HCT116 (cell line): ENCODE results near the gene POTEJ.
"Not testable (repeated sequence)": the region's sequence is repeated elsewhere in the genome, so short reads cannot be mapped to it uniquely, and the experiment has no call there.

Experiments used
- CBX3 ChIP-seq: IDR thresholded peaks from 2 replicates; pipeline ENCODE4 v1.6.1; 2012; ENCODE audit warnings: low read depth
- EGR1 ChIP-seq: IDR thresholded peaks from 2 replicates; pipeline ENCODE4 v1.6.1; 2012; ENCODE audit warnings: low read depth
- EZH2 ChIP-seq: fragments of 200-600 bp; sonication (generic); IDR thresholded peaks from 2 replicates; pipeline ENCODE4 v1.6.1; 2017; ENCODE audit warnings: antibody characterized with exemption, mixed run types
- EZH2phosphoT487 ChIP-seq: fragments of 200-600 bp; IDR thresholded peaks from 2 replicates; pipeline ENCODE4 v1.6.1; 2018; ENCODE audit warnings: antibody characterized with exemption, borderline replicate concordance
- JUND ChIP-seq: IDR thresholded peaks from 2 replicates; pipeline ENCODE4 v1.6.1; 2012
- POLR2A ChIP-seq: IDR thresholded peaks from 2 replicates; pipeline ENCODE4 v1.7.0; 2011; ENCODE audit warnings: borderline replicate concordance; ENCODE audit not compliant: insufficient read depth, insufficient read length; ENCODE audit errors: extremely low read depth
- POLR2AphosphoS5 ChIP-seq: IDR thresholded peaks from 2 replicates; pipeline ENCODE4 v1.6.1; 2011; ENCODE audit warnings: mild to moderate bottlenecking, low read depth, low read length, moderate library complexity
- SIN3A ChIP-seq: IDR thresholded peaks from 2 replicates; pipeline ENCODE4 v1.6.1; 2012; ENCODE audit warnings: low read depth
- TCF7L2 ChIP-seq: IDR thresholded peaks from 2 replicates; pipeline ENCODE4 v1.7.0; 2011; ENCODE audit warnings: borderline replicate concordance, inconsistent platforms; ENCODE audit not compliant: insufficient read depth, insufficient read length; ENCODE audit errors: extremely low read depth
- TF ChIP-seq, protein P1 (sequence below), 3 experiments: fragments of 200-600 bp in 1 of 3; sonication (generic) in 1 of 3; IDR thresholded peaks in 2 of 3; conservative IDR thresholded peaks in 1 of 3; 2 replicates each; pipeline ENCODE4 v1.5.1; 2012 to 2017; ENCODE audit warnings: low read depth in 2 of 3, low read length in 2 of 3, antibody characterized with exemption in 1 of 3, borderline replicate concordance in 1 of 3, control low read depth in 1 of 3, mild to moderate bottlenecking in 1 of 3, mixed read lengths in 1 of 3, mixed run types in 1 of 3, moderate library complexity in 1 of 3; ENCODE audit not compliant: insufficient read depth in 1 of 3
- TF ChIP-seq, protein P2 (sequence below): IDR thresholded peaks from 2 replicates; pipeline ENCODE4 v1.6.1; 2012; ENCODE audit warnings: low read depth
- TF ChIP-seq, protein P3 (sequence below): IDR thresholded peaks from 2 replicates; pipeline ENCODE4 v1.6.1; 2011; ENCODE audit warnings: mild to moderate bottlenecking, low read length, moderate library complexity; ENCODE audit not compliant: insufficient replicate concordance; ENCODE audit errors: extremely low read depth

DNA sequence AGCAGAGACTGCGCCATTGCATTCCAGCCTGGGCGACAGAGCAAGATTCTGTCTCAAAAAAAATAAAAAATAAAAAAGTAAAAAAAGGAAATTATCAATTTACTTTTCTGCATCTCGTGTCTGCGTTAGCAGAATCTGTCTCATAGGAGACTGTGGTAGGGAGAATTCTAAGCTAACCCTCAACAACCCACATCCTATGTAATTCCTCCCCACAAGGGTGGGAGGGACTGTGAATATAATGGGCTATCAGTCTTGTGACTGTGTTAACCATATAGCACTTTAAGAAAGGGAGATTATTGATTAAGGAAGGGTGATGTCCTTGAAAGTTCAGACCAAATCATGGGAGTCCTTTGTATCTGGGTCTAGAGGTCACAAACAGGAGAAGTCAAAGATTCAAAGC, 45.1 kb upstream of the POTEJ start:
- not testable (repeated sequence) for TF ChIP-seq EZH2, CBX3, POLR2A, POLR2AphosphoS5, JUND, EZH2phosphoT487, TCF7L2, SIN3A, EGR1
- TF ChIP-seq, protein P1, sequence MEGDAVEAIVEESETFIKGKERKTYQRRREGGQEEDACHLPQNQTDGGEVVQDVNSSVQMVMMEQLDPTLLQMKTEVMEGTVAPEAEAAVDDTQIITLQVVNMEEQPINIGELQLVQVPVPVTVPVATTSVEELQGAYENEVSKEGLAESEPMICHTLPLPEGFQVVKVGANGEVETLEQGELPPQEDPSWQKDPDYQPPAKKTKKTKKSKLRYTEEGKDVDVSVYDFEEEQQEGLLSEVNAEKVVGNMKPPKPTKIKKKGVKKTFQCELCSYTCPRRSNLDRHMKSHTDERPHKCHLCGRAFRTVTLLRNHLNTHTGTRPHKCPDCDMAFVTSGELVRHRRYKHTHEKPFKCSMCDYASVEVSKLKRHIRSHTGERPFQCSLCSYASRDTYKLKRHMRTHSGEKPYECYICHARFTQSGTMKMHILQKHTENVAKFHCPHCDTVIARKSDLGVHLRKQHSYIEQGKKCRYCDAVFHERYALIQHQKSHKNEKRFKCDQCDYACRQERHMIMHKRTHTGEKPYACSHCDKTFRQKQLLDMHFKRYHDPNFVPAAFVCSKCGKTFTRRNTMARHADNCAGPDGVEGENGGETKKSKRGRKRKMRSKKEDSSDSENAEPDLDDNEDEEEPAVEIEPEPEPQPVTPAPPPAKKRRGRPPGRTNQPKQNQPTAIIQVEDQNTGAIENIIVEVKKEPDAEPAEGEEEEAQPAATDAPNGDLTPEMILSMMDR (IDR thresholded peaks at IDR 0.05 in 2 of 3, conservative IDR thresholded peaks at IDR 0.05 in 1 of 3; ENCODE audit: borderline replicate concordance in 1 of 3, insufficient read depth in 1 of 3, low read depth in 2 of 3, low read length in 2 of 3) = not testable (repeated sequence)
- TF ChIP-seq, protein P2, sequence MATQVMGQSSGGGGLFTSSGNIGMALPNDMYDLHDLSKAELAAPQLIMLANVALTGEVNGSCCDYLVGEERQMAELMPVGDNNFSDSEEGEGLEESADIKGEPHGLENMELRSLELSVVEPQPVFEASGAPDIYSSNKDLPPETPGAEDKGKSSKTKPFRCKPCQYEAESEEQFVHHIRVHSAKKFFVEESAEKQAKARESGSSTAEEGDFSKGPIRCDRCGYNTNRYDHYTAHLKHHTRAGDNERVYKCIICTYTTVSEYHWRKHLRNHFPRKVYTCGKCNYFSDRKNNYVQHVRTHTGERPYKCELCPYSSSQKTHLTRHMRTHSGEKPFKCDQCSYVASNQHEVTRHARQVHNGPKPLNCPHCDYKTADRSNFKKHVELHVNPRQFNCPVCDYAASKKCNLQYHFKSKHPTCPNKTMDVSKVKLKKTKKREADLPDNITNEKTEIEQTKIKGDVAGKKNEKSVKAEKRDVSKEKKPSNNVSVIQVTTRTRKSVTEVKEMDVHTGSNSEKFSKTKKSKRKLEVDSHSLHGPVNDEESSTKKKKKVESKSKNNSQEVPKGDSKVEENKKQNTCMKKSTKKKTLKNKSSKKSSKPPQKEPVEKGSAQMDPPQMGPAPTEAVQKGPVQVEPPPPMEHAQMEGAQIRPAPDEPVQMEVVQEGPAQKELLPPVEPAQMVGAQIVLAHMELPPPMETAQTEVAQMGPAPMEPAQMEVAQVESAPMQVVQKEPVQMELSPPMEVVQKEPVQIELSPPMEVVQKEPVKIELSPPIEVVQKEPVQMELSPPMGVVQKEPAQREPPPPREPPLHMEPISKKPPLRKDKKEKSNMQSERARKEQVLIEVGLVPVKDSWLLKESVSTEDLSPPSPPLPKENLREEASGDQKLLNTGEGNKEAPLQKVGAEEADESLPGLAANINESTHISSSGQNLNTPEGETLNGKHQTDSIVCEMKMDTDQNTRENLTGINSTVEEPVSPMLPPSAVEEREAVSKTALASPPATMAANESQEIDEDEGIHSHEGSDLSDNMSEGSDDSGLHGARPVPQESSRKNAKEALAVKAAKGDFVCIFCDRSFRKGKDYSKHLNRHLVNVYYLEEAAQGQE = not testable (repeated sequence)
- TF ChIP-seq, protein P3, sequence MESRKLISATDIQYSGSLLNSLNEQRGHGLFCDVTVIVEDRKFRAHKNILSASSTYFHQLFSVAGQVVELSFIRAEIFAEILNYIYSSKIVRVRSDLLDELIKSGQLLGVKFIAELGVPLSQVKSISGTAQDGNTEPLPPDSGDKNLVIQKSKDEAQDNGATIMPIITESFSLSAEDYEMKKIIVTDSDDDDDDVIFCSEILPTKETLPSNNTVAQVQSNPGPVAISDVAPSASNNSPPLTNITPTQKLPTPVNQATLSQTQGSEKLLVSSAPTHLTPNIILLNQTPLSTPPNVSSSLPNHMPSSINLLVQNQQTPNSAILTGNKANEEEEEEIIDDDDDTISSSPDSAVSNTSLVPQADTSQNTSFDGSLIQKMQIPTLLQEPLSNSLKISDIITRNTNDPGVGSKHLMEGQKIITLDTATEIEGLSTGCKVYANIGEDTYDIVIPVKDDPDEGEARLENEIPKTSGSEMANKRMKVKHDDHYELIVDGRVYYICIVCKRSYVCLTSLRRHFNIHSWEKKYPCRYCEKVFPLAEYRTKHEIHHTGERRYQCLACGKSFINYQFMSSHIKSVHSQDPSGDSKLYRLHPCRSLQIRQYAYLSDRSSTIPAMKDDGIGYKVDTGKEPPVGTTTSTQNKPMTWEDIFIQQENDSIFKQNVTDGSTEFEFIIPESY = not testable (repeated sequence)
